ENCODE data around the gene PROSER2.

The PROSER2 gene

DNA sequence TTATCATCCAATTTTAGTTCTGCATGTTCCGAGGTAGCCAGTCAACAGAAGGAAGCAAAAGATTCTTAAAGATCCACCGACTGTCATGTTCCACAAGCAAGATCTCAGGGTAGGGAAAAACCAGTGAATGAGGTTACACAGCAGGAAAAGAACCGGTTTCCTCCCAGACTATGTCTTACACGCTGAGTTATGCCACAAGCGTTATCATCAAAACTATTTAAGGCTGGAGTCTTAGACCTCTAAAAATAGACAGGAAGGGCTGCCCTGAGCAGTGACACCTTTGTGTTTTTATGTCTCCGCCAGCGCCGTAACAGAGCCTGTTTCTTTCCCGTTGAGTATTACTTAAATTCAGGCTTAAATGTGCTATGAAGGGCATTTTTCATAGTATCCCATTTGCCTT lies 48.3 kb downstream of the PROSER2 start:
- TF ChIP-seq, protein P1, sequence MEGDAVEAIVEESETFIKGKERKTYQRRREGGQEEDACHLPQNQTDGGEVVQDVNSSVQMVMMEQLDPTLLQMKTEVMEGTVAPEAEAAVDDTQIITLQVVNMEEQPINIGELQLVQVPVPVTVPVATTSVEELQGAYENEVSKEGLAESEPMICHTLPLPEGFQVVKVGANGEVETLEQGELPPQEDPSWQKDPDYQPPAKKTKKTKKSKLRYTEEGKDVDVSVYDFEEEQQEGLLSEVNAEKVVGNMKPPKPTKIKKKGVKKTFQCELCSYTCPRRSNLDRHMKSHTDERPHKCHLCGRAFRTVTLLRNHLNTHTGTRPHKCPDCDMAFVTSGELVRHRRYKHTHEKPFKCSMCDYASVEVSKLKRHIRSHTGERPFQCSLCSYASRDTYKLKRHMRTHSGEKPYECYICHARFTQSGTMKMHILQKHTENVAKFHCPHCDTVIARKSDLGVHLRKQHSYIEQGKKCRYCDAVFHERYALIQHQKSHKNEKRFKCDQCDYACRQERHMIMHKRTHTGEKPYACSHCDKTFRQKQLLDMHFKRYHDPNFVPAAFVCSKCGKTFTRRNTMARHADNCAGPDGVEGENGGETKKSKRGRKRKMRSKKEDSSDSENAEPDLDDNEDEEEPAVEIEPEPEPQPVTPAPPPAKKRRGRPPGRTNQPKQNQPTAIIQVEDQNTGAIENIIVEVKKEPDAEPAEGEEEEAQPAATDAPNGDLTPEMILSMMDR (IDR thresholded peaks at IDR 0.05; ENCODE audit: low read length, missing control alignments): no peak
- DNase-seq (ENCODE audit: low read depth): peak; percentile 47
- H3K4me3 ChIP-seq (replicated peaks; ENCODE audit: low read depth, low read length): no peak overlapping the region

DNA sequence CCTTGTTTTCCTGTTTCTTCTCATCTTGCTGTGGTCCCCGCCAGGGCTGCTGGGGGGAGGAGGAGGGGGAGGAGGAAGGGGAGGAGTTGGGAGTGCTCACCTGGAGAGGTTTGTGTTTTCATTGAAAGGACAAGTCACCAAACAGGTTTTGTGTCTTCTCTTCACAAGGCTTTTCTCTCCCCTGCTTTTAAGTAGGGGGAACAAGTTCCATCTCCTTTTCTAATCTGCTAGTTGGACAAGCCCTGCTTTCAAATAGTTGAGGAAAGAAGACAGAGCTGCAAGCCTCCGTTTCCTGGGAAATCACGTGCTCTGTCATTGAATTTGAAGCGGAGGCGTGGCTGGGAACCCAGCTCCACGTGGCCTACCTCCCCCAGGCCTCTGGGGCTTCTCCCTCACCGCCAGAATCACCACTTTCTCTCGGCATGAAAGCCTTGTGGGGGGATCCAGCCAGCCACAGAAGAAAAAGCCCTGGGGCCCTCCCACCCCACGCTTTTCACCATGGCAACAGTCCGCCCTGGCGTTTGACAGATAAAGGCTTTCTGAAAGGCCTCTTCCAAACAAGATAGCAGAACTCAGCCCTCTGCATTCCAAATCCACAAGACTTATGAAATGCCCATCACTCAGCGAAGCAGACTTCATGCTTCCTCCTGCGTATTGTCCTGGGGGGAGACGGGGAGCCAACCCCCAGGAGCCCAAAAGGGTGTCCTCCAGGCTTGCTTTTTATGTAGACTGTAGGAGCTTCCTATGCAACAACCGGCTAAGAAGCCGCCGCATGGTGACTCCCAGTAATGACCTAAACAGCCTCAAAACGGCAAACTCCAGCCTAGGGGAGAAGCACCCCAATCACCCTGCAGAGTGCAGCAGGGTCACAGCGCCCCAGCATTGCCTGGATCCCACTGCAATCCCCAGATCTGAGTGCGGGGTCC lies 51.7 kb downstream of the PROSER2 start:
- TF ChIP-seq, protein P1 (IDR thresholded peaks at IDR 0.05; ENCODE audit: low read length, missing control alignments): no peak
- H3K4me3 ChIP-seq (replicated peaks; ENCODE audit: low read depth, low read length): no peak overlapping the region
- DNase-seq (ENCODE audit: low read depth): peak; percentile 81

DNA sequence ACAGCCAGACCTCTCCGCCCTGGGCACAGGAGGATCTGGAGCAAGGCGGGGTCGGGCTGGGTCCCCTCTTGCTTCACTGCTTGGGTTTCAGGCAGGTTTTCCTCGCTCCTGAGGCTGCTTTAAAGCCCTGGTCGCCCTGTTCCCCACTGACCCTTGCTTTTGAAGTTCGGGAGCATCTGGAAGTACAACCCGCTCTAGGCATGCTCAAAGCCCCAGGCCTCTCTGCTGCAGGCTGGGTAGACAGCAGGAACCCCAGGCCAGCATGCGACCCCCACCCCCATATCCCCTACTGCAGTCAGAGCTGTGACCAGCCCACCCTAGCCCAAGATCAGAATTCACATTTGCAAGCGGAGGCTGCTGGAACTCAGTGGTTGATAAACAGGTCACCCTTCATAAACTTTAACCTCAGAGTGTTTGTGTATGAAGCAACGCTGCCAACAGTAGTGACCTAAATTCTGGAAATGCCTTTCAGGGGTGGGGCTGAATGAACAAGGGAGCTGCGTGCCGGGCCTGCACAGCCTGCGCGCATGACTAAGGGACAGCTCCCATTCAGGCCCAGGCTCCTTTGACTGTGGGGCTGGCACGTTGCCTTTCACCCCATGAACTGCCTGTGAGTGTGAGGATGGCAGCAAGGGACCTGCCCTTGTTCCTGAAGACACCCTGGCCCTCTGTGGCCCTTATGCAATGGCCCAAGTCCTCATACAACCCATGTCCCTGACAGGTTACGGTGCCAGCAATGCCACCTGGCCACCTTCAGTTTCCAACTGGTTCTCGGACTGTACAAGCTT lies 52.5 kb downstream of the PROSER2 start:
- TF ChIP-seq, protein P1 (IDR thresholded peaks at IDR 0.05; ENCODE audit: low read length, missing control alignments): no peak
- H3K4me3 ChIP-seq (replicated peaks; ENCODE audit: low read depth, low read length): no peak overlapping the region
- DNase-seq (ENCODE audit: low read depth): peak; percentile 88

DNA sequence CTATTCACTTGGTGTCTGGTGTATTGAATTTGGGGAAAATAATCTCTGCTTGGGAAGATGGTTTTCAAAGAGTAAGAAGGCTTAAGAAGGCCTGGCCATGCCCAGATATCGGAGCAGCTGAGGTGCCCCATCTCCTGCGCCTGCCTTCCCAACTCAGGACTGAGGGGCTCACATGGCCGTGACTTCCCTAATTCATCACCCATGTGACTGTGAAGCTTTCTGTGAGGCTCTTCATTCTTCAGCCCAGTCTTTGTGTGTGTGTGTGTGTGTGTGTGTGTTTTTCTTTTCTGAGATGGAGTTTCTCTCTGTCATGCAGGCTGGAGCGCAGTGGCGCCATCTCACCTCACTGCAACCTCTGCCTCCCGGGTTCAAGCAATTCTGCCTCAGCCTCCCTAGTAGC lies 53.2 kb downstream of the PROSER2 start:
- TF ChIP-seq, protein P1 (IDR thresholded peaks at IDR 0.05; ENCODE audit: low read length, missing control alignments): no peak
- no peak for DNase-seq (ENCODE audit: low read depth)
- no peak overlapping the region for H3K4me3 ChIP-seq (replicated peaks; ENCODE audit: low read depth, low read length)

DNA sequence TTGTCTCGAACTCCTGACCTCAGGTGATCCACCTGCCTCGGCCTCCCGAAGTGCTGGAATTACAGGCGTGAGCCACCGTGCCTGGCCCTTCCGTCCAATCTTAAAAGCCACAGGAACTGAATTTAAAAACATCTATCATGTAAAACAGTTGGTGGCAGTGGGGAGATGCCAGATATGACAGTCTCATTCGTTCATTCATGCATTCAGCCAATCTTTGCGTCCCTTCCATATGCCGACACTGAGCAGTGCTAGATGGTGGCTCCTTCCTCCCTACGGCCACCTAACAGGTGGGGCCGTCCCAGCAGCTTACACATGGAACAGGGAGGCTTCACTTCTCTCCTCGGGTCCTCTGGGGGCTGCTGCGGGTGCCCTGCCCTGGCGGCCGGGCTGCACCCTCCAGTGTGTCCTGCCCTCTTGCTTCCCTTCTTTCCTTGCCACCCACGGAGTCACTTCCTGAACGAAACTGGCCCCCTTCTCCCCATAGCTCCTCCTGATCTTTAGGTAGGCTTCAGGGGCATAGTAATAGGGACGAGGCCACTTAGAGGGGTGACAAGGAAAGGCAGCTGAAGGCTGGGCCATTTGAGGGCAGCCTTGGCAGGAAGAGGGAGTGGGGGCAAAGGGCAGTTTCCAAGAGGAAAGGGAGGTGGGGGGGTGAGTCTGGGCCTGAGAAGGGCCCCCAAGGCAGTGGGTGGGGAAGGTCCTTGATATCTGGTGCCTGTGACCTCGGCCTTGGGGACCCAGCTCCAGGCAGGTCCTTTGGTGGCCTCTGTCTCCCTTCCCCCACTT lies 53.8 kb downstream of the PROSER2 start:
- no peak overlapping the region for H3K4me3 ChIP-seq (replicated peaks; ENCODE audit: low read depth, low read length)
- DNase-seq (ENCODE audit: low read depth): no peak
- TF ChIP-seq, protein P1 (IDR thresholded peaks at IDR 0.05; ENCODE audit: low read length, missing control alignments): no peak

DNA sequence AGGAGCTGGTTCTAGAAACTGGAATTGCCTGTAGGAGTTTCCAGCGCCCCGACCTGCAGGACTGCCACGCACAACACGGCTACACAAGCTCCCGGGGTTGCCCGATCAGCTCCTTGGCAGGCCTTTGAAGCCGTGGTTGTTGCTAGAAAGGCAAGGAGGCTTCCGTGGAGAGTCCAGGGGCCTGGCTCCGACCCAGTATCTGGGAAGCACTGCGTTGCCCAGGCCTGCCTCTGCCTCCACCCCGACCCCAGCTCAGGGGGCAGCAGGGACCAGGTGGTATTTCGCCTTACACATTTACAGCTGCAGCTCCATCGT lies 54.4 kb downstream of the PROSER2 start:
- TF ChIP-seq, protein P1 (IDR thresholded peaks at IDR 0.05; ENCODE audit: low read length, missing control alignments): no peak
- no peak for DNase-seq (ENCODE audit: low read depth)
- H3K4me3 ChIP-seq (replicated peaks; ENCODE audit: low read depth, low read length): no peak overlapping the region

Measured in fibroblast of pulmonary artery (primary cell).